Endodermal cell (in vitro differentiated cells): ENCODE measurements around the gene PTPRO. TPM values are rescaled to one million over a fixed set of nuclear protein-coding genes. Genes with fewer than 3 reads are reported as not detected.

Experiments
- DNase-seq: peaks from one replicate; pipeline ENCODE4 v3.0.0-alpha.2; 2017
- H3K27ac ChIP-seq: 2 replicates; pipeline ENCODE4 v1.5.1; 2013; ENCODE audit warnings: mild to moderate bottlenecking, low read depth, low read length, moderate library complexity
- H3K27me3 ChIP-seq: 2 replicates; pipeline ENCODE4 v1.6.1; 2013; ENCODE audit warnings: mild to moderate bottlenecking, low read length, moderate library complexity; ENCODE audit not compliant: insufficient read depth, control insufficient read depth, poor library complexity, severe bottlenecking
- H3K36me3 ChIP-seq: 2 replicates; pipeline ENCODE4 v1.7.0; 2013; ENCODE audit warnings: mild to moderate bottlenecking, low read length, moderate library complexity; ENCODE audit not compliant: control insufficient read depth, insufficient read depth
- H3K4me1 ChIP-seq: one replicate; pipeline ENCODE4 v1.7.0; 2013; ENCODE audit warnings: low read length; ENCODE audit not compliant: control insufficient read depth, insufficient read depth
- H3K4me3 ChIP-seq: 2 replicates; pipeline ENCODE4 v1.5.1; 2013; ENCODE audit warnings: mild to moderate bottlenecking, low read length, moderate library complexity
- H3K9ac ChIP-seq: 2 replicates; pipeline ENCODE4 v1.6.1; 2013; ENCODE audit warnings: mild to moderate bottlenecking, low read length, moderate library complexity; ENCODE audit not compliant: poor library complexity, severe bottlenecking; ENCODE audit errors: extremely low read depth
- H3K9me3 ChIP-seq: 2 replicates; pipeline ENCODE4 v1.6.1; 2013; ENCODE audit warnings: mild to moderate bottlenecking, low read length, moderate library complexity; ENCODE audit not compliant: control insufficient read depth
- H3K27ac Mint-ChIP-seq: 2 replicates; pipeline ENCODE4 v1.8.0; 2020; ENCODE audit warnings: mixed read lengths
- H3K27me3 Mint-ChIP-seq: 2 replicates; pipeline ENCODE4 v1.8.0; 2021; ENCODE audit warnings: mild to moderate bottlenecking, mixed read lengths; ENCODE audit not compliant: insufficient read depth
- H3K36me3 Mint-ChIP-seq: 2 replicates; pipeline ENCODE4 v1.8.0; 2020; ENCODE audit warnings: low read depth, mixed read lengths
- H3K4me1 Mint-ChIP-seq: 2 replicates; pipeline ENCODE4 v1.8.0; 2020; ENCODE audit warnings: mixed read lengths
- H3K4me3 Mint-ChIP-seq: 2 replicates; pipeline ENCODE4 v1.8.0; 2020; ENCODE audit warnings: mild to moderate bottlenecking, moderate library complexity, mixed read lengths
- H3K9me3 Mint-ChIP-seq: 2 replicates; pipeline ENCODE4 v1.8.0; 2020; ENCODE audit warnings: mild to moderate bottlenecking, mixed read lengths
- WGBS, 2 experiments: methylation state at CpG; one replicate each; pipeline versions ENCODE4 v1.1.5 to v1.1.7; 2013; ENCODE audit warnings: missing lambda C conversion rate in 2 of 2, mixed read lengths in 1 of 2; ENCODE audit not compliant: insufficient coverage in 1 of 2, insufficient read length in 1 of 2; 5-methylcytosine and 5-hydroxymethylcytosine counted together
- total RNA-seq, 2 donors: library from RNA; stranded (reverse); fragmentation: NEBNext Ultra II Directional in 1 of 2; extraction: Animal tissue kit (Norgen Biotek cat#: 25700) in 1 of 2; gene quantifications; 2 replicates in 1 of 2; 3 replicates in 1 of 2; pipeline ENCODE4 v1.2.1, GENCODE V29; 2021
- TF ChIP-seq, protein P1 (sequence below): fragments of 200-600 bp; sonication (generic); conservative IDR thresholded peaks from 2 replicates; pipeline ENCODE4 v1.5.0; 2021; ENCODE audit warnings: antibody characterized with exemption, mild to moderate bottlenecking

PTPRO gene
- total RNA-seq, 2 donors from 2014 or later, result 0.31 TPM; not detected in 1

DNA sequence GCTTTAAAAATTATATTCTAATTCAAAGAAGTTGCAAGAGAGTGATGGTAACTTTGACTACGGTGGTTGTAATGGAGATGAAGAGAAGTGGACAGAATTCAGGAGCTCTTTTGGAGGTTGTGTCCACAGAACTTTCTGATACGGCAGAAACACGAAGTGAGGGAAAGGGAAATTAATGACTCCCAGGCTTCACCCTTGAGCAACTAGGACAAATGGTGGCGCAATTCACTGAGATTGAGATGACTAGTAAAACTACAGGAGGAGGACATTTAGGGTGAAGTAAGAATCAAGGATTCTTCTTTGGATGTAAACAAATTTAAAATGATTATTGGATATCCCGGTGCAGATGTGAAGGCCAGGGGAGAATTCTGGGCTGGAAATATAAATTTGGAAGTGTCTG lies 212.6 kb downstream of the PTPRO start:
- no peak overlapping the region for H3K27ac ChIP-seq
- no peaks in the 10 kb centered on the region for H3K9me3 ChIP-seq
- 91 to 93% methylated on average over 5 of the region's 5 CpGs for WGBS, 2 experiments
- TF ChIP-seq, protein P1, sequence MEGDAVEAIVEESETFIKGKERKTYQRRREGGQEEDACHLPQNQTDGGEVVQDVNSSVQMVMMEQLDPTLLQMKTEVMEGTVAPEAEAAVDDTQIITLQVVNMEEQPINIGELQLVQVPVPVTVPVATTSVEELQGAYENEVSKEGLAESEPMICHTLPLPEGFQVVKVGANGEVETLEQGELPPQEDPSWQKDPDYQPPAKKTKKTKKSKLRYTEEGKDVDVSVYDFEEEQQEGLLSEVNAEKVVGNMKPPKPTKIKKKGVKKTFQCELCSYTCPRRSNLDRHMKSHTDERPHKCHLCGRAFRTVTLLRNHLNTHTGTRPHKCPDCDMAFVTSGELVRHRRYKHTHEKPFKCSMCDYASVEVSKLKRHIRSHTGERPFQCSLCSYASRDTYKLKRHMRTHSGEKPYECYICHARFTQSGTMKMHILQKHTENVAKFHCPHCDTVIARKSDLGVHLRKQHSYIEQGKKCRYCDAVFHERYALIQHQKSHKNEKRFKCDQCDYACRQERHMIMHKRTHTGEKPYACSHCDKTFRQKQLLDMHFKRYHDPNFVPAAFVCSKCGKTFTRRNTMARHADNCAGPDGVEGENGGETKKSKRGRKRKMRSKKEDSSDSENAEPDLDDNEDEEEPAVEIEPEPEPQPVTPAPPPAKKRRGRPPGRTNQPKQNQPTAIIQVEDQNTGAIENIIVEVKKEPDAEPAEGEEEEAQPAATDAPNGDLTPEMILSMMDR, result no peak
- H3K4me3 ChIP-seq, result no peak overlapping the region
- H3K9ac ChIP-seq, result no peak overlapping the region
- no peaks in the 10 kb centered on the region for H3K9me3 Mint-ChIP-seq
- H3K4me3 Mint-ChIP-seq, result no peak overlapping the region
- no peaks in the 10 kb centered on the region for H3K4me1 ChIP-seq
- no peak for DNase-seq
- no peaks in the 10 kb centered on the region for H3K27me3 Mint-ChIP-seq
- H3K36me3 Mint-ChIP-seq, result no peaks in the 10 kb centered on the region
- no peaks in the 10 kb centered on the region for H3K27me3 ChIP-seq
- peaks cover 4% of the 10 kb centered on the region for H3K4me1 Mint-ChIP-seq
- H3K36me3 ChIP-seq, result no peaks in the 10 kb centered on the region
- no peak overlapping the region for H3K27ac Mint-ChIP-seq

DNA sequence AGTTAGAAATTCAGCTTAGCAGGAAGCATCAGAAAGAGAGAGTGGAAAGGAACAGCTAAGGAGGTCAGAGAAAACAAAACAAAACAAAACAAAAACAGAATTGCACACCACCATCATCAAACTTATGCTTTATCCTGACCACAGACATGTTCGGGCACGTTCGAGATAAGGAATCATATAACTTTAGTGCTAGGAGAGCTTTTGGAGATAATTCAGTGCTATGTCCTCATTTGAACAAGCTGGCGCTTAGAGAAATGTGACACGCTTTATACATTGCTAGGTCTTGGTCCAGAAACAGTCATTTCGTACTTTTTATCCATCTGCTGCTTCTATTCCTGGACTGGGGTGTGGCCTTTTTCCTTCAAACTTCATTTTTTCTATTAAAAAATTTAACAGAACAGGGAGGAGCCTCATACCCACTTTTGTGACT lies 213.1 kb downstream of the PTPRO start:
- no peaks in the 10 kb centered on the region for H3K27me3 Mint-ChIP-seq
- H3K27ac Mint-ChIP-seq, result no peak overlapping the region
- Histone ChIP-seq H3K27me3 (no peaks in the 10 kb centered on the region), H3K4me1 (no peaks in the 10 kb centered on the region), H3K36me3 (no peaks in the 10 kb centered on the region), H3K27ac (no peak overlapping the region), H3K4me3 (no peak overlapping the region), H3K9me3 (no peaks in the 10 kb centered on the region), H3K9ac (no peak overlapping the region)
- H3K9me3 Mint-ChIP-seq, result no peaks in the 10 kb centered on the region
- TF ChIP-seq, protein P1, result no peak
- WGBS, 2 experiments, result 92 to 97% methylated on average over 5 to 6 of the region's 6 CpGs
- peaks cover 5% of the 10 kb centered on the region for H3K4me1 Mint-ChIP-seq
- no peaks in the 10 kb centered on the region for H3K36me3 Mint-ChIP-seq
- DNase-seq, result no peak
- no peak overlapping the region for H3K4me3 Mint-ChIP-seq

DNA sequence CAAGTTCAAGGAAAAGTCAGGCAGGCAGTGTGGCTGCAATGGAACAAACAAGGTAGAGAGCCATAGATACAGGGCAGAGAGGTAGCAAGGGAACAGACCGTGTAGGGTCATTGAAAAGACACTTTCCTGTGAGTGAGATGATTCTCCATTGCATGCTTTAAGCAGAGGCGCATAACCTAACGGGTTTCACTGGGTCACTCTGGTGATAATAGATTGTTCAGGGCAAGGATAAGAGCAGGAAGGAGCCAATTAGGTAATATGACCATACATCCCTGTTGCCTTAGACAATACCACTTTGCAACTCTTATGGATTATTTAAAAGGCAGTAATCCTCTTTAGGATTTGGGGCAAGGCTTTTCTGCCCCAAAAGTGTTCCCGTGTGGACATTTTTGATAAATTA lies 214.1 kb downstream of the PTPRO start:
- no peak overlapping the region for H3K27ac ChIP-seq
- TF ChIP-seq, protein P1, result no peak
- no peak overlapping the region for H3K4me3 Mint-ChIP-seq
- no peaks in the 10 kb centered on the region for H3K4me1 ChIP-seq
- no peak overlapping the region for H3K27ac Mint-ChIP-seq
- no peaks in the 10 kb centered on the region for H3K27me3 Mint-ChIP-seq
- 91 to 96% methylated on average over 4 of the region's 4 CpGs for WGBS, 2 experiments
- no peak overlapping the region for H3K4me3 ChIP-seq
- H3K9me3 ChIP-seq, result no peaks in the 10 kb centered on the region
- no peaks in the 10 kb centered on the region for H3K9me3 Mint-ChIP-seq
- no peak overlapping the region for H3K9ac ChIP-seq
- no peaks in the 10 kb centered on the region for H3K36me3 ChIP-seq
- peaks cover 13% of the 10 kb centered on the region for H3K4me1 Mint-ChIP-seq
- no peak for DNase-seq
- no peaks in the 10 kb centered on the region for H3K27me3 ChIP-seq
- no peaks in the 10 kb centered on the region for H3K36me3 Mint-ChIP-seq
